Astrocyte (in vitro differentiated cells and primary cell): Measurements from ENCODE around the gene ACSS3.
"Not testable (repeated sequence)": the region's sequence is repeated elsewhere in the genome, so short reads cannot be mapped to it uniquely, and the experiment has no call there.

Experiments used
- EZH2 ChIP-seq: IDR thresholded peaks from 2 replicates; pipeline ENCODE4 v1.6.1; 2012; ENCODE audit warnings: mild to moderate bottlenecking, low read length, inconsistent platforms; ENCODE audit not compliant: insufficient read depth
- TF ChIP-seq, protein P1 (sequence below): IDR thresholded peaks from 2 replicates; pipeline ENCODE4 v1.5.1; 2011; ENCODE audit warnings: low read depth, mild to moderate bottlenecking, inconsistent platforms, low read length, moderate library complexity; ENCODE audit not compliant: insufficient read depth

DNA sequence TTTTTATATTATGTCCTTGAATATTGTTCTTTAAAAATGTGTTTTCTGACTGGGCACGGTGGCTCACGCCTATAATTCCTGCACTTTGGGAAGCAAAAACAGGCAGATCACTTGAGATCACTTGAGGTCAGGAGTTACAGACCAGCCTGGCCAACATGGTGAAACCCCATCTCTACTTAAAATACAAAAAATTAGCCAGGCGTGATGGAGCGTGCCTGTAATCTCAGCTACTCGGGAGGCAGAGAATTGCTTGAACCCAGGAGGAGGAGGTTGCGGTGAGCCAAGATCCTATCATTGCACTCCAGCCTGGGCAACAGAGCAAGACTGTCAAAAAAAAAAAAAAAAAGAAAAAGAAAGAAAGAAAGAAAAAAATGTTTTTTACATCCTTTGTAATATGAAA is 122.7 kb downstream of the ACSS3 start:
- TF ChIP-seq, protein P1, sequence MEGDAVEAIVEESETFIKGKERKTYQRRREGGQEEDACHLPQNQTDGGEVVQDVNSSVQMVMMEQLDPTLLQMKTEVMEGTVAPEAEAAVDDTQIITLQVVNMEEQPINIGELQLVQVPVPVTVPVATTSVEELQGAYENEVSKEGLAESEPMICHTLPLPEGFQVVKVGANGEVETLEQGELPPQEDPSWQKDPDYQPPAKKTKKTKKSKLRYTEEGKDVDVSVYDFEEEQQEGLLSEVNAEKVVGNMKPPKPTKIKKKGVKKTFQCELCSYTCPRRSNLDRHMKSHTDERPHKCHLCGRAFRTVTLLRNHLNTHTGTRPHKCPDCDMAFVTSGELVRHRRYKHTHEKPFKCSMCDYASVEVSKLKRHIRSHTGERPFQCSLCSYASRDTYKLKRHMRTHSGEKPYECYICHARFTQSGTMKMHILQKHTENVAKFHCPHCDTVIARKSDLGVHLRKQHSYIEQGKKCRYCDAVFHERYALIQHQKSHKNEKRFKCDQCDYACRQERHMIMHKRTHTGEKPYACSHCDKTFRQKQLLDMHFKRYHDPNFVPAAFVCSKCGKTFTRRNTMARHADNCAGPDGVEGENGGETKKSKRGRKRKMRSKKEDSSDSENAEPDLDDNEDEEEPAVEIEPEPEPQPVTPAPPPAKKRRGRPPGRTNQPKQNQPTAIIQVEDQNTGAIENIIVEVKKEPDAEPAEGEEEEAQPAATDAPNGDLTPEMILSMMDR, result not testable (repeated sequence)
- TF ChIP-seq EZH2, result not testable (repeated sequence)
